ENCODE data around the gene ARIH2.

DNA sequence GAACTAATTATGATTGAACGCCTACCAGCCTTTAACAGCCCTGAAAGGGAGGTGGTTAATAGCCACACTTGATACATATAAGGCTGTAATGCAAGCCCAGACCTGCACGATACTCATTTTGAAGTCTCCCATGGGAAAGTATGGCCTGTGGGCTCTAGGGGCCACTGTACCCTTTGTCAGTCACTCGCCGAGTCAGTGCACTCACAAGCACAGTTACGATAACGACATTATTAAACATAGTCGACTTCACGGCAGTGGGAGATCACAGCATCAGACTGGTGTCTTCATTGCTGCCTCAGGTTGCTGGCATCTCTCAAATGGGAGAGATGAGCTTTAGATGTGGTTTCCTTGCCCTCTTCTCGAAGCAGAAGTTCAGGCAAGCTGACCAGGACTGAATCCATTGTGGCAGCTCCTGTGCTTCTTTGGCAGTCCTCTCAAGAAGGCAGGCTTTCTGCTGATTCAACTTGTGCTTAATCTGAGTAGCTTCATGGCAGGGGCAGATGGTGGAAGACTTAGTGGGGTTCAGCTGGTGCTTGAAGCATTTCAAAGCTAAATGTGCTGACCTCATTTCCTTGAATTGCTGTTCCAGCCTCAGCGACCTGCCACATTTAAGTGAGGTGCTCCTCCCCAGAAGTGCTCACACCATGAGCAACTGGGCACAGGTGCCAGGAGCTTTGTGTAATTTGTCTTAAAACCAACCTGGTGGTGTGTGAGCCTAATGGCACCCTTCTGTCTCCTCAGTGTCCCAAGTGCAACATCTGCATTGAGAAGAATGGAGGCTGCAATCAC is 55.6 kb downstream of the ARIH2 start:
- TF ChIP-seq POLR2A (IDR thresholded peaks at IDR 0.05) (no peak), POLR2AphosphoS5 (IDR thresholded peaks at IDR 0.05) (no peak)

Data from breast epithelium (tissue), 3 donors.